OCI-LY3 (cell line): Measurements from ENCODE around the gene WBP2.

Source experiments
- H2AFZ ChIP-seq: fragments of 200-600, 300-600 bp; shearing (Covaris generic); 2 replicates; pipeline ENCODE4 v1.6.0; 2014; ENCODE audit warnings: antibody characterized with exemption, low read depth, low read length
- H3K27ac ChIP-seq: fragments of 200-600, 300-600 bp; sonication (generic); 2 replicates; pipeline ENCODE4 v1.5.1; 2014; ENCODE audit warnings: mild to moderate bottlenecking, low read length, moderate library complexity, mixed read lengths
- H3K27me3 ChIP-seq: fragments of 200-600, 300-600 bp; sonication (generic); 2 replicates; pipeline ENCODE4 v1.6.1; 2014; ENCODE audit warnings: low read depth, low read length, mixed read lengths
- H3K36me3 ChIP-seq: fragments of 200-600, 300-600 bp; sonication (generic); replicated peaks from 2 replicates; pipeline ENCODE3; 2014; ENCODE audit warnings: low read depth, low read length, mixed read lengths
- H3K4me1 ChIP-seq: fragments of 300-600, 200-600 bp; sonication (generic); 2 replicates; pipeline ENCODE4 v1.6.1; 2014; ENCODE audit warnings: low read length, mixed read lengths
- H3K4me2 ChIP-seq: fragments of 200-600, 300-600 bp; sonication (generic); 2 replicates; pipeline ENCODE4 v1.6.1; 2014; ENCODE audit warnings: low read length, mixed read lengths
- H3K4me3 ChIP-seq: fragments of 300-600, 200-600 bp; sonication (generic); 2 replicates; pipeline ENCODE4 v1.5.1; 2014; ENCODE audit warnings: antibody characterized with exemption, mild to moderate bottlenecking, low read length, moderate library complexity
- H3K79me2 ChIP-seq: fragments of 300-600, 200-600 bp; shearing (Covaris generic); 2 replicates; pipeline ENCODE4 v1.6.1; 2014; ENCODE audit warnings: mild to moderate bottlenecking, low read length, mixed read lengths
- H3K9ac ChIP-seq: fragments of 300-600, 200-600 bp; shearing (Covaris generic); 2 replicates; pipeline ENCODE4 v1.6.0; 2014; ENCODE audit warnings: mild to moderate bottlenecking, low read length, moderate library complexity
- H3K9me3 ChIP-seq: fragments of 200-600, 300-600 bp; shearing (Covaris generic); 2 replicates; pipeline ENCODE4 v1.6.1; 2014; ENCODE audit warnings: low read length, mixed read lengths; ENCODE audit not compliant: insufficient read depth
- H4K20me1 ChIP-seq: fragments of 200-600, 300-600 bp; sonication (generic); 2 replicates; pipeline ENCODE4 v1.6.1; 2016; ENCODE audit warnings: low read length, mixed read lengths; ENCODE audit not compliant: insufficient read depth
- EZH2phosphoT487 ChIP-seq: fragments of 200-600 bp; shearing (Covaris generic); IDR thresholded peaks from 2 replicates; pipeline ENCODE4 v1.6.1; 2018; ENCODE audit warnings: antibody characterized with exemption, mixed run types, low read depth
- TF ChIP-seq, protein P1 (sequence below): fragments of 200-600, 300-600 bp; sonication (generic); IDR thresholded peaks from 2 replicates; pipeline ENCODE4 v1.5.1; 2014; ENCODE audit warnings: antibody characterized with exemption, low read length, low read depth

Gene WBP2

DNA sequence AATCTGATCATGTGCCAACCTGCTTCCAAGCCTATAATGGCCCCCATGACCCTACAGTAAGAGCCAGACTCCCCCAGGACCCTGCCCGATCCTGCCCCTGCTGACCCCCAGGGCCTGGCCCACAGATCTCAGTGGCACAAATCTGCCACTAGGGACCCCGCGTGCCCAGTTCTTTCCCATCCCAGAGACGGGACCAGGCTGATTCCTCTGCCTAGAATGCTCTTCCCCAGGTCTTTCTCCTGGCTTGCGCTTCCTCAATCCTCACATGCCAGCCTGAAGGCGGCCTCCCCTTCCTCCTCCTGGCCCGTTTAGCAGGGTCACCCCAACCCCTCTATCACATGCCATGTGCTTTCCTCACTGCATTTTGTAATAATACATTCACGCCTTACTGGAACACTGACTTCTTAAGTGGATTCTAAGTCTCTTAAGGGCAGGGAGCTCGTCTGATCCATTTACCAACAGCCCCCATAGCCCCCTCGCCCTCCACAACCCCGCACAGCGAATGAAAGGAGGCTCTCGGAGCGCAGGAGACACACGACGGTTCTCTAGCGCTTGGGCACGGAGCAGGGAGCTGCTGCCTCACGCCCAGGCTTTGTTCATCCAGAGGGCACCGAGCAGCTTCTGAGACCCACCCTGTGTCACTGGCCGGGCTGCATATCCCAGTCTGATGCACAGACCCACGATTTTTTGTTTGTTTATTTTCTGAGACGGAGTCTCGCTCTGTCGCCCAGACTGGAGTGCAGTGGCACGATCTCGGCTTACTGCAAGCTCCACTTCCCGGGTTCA is 40.4 kb upstream of the WBP2 start:
- Histone ChIP-seq H3K27ac (0 out of 2 replicates have a peak overlapping the region, but pooled peaks have one; percentile 22), H3K4me1 (peaks cover 15% of the 10 kb centered on the region), H3K36me3 (peaks cover 5% of the 10 kb centered on the region), H2AFZ (no peak overlapping the region), H3K27me3 (no peaks in the 10 kb centered on the region), H3K79me2 (peaks cover 38% of the 10 kb centered on the region), H3K9ac (peak overlapping the region; percentile 73), H4K20me1 (no peaks in the 10 kb centered on the region), H3K4me2 (peak overlapping the region; percentile 94), H3K9me3 (no peaks in the 10 kb centered on the region), H3K4me3 (peak overlapping the region; percentile 90)
- TF ChIP-seq EZH2phosphoT487 = no peak
- TF ChIP-seq, protein P1, sequence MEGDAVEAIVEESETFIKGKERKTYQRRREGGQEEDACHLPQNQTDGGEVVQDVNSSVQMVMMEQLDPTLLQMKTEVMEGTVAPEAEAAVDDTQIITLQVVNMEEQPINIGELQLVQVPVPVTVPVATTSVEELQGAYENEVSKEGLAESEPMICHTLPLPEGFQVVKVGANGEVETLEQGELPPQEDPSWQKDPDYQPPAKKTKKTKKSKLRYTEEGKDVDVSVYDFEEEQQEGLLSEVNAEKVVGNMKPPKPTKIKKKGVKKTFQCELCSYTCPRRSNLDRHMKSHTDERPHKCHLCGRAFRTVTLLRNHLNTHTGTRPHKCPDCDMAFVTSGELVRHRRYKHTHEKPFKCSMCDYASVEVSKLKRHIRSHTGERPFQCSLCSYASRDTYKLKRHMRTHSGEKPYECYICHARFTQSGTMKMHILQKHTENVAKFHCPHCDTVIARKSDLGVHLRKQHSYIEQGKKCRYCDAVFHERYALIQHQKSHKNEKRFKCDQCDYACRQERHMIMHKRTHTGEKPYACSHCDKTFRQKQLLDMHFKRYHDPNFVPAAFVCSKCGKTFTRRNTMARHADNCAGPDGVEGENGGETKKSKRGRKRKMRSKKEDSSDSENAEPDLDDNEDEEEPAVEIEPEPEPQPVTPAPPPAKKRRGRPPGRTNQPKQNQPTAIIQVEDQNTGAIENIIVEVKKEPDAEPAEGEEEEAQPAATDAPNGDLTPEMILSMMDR = peak; percentile 35

DNA sequence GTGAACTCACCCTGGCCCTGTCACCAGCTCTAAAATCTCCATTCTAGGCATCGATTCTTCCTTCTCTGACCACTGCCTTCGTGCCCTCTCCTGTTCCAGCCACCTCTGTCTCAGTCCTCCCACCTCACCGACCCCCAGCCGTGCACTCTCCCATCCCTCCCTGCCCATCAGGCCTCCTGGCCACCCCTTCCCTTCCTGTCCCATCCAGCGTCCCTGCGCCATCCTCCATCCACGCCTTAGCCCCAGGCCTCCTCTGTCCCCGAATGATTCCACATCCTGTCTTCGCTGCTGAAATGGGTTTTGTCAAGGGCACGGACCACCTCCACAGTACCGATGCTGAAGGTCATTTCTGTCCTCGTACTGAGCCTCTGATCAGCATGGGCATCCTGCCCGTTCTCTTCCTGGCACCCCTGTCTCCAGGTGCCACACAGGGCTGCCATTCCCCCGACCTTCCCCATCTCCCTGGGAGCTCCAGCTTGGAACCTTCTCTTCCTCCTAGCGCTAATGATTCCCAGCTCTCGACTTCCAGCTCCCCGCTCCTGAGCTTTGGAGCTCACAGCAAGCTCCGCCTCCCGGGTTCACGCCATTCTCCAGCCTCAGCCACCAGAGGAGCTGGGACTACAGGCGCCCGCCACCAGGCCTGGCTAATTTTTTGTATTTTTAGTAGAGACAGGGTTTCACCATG is 39.1 kb upstream of the WBP2 start:
- Histone ChIP-seq H3K4me2 (no peak overlapping the region), H2AFZ (no peak overlapping the region), H3K79me2 (peaks cover 38% of the 10 kb centered on the region), H3K9me3 (no peaks in the 10 kb centered on the region), H3K9ac (no peak overlapping the region), H3K36me3 (peaks cover 5% of the 10 kb centered on the region), H3K27ac (no peak overlapping the region), H4K20me1 (no peaks in the 10 kb centered on the region), H3K4me3 (no peak overlapping the region), H3K27me3 (no peaks in the 10 kb centered on the region), H3K4me1 (peaks cover 15% of the 10 kb centered on the region)
- TF ChIP-seq EZH2phosphoT487 = no peak
- TF ChIP-seq, protein P1 = no peak

DNA sequence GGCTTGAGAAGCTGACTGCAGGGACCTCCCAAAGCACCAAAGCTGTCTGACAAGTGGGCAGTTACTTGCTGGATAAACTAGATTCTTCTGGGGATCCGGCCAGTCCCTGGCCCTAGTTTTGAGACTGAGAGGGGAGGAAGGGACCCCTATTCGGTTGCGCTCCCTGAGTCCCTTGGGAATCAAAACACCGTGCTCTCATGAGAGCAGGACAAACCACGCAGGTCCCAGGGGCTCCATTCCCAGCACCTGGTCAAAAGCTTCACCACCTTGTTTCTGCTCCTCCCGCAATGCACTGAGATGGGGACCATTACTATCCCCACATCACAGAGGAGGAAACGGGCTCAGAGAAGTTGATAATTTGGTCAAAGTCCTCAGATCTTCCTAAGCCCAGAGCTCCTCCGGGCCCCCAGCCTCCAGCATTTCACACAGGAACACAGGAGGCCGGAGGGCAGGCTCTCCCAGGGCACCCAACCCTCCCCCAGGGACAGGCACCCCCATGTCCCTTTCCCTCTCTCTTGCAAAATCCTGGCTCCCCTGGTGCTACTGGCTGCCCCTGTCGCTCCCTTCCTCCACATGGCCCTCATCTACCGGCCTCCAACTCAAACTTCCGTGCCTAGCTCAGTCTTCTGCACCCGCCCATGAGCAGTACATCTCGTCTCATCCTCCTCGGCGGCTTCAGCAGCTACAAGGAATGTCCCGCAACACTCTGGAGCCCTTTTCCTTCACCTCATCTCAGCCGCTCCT is 38.3 kb upstream of the WBP2 start:
- H3K4me2 ChIP-seq = no peak overlapping the region
- no peaks in the 10 kb centered on the region for H3K9me3 ChIP-seq
- H2AFZ ChIP-seq = no peak overlapping the region
- H3K36me3 ChIP-seq = peaks cover 6% of the 10 kb centered on the region
- peaks cover 15% of the 10 kb centered on the region for H3K4me1 ChIP-seq
- TF ChIP-seq, protein P1 = no peak
- H3K4me3 ChIP-seq = no peak overlapping the region
- no peak overlapping the region for H3K9ac ChIP-seq
- H3K27me3 ChIP-seq = no peaks in the 10 kb centered on the region
- H3K27ac ChIP-seq = no peak overlapping the region
- no peaks in the 10 kb centered on the region for H4K20me1 ChIP-seq
- H3K79me2 ChIP-seq = peaks cover 38% of the 10 kb centered on the region
